Activated T-helper 1 cell treated with anti-CD3 and anti-CD28 coated beads, Interleukin-2, amount 50 U/mL, for 16 hours (primary cell): ENCODE measurements around the gene CST9.

Experiments
- DNase-seq, 2 donors: peaks; one replicate each; pipeline ENCODE4 v3.0.0-alpha.2; 2020; ENCODE audit warnings: low read depth in 1 of 2, low spot score in 1 of 2

Gene CST9, protein sequence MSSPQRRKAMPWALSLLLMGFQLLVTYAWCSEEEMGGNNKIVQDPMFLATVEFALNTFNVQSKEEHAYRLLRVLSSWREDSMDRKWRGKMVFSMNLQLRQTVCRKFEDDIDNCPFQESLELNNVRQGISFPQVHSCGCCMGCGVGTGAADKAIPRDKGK

DNA sequence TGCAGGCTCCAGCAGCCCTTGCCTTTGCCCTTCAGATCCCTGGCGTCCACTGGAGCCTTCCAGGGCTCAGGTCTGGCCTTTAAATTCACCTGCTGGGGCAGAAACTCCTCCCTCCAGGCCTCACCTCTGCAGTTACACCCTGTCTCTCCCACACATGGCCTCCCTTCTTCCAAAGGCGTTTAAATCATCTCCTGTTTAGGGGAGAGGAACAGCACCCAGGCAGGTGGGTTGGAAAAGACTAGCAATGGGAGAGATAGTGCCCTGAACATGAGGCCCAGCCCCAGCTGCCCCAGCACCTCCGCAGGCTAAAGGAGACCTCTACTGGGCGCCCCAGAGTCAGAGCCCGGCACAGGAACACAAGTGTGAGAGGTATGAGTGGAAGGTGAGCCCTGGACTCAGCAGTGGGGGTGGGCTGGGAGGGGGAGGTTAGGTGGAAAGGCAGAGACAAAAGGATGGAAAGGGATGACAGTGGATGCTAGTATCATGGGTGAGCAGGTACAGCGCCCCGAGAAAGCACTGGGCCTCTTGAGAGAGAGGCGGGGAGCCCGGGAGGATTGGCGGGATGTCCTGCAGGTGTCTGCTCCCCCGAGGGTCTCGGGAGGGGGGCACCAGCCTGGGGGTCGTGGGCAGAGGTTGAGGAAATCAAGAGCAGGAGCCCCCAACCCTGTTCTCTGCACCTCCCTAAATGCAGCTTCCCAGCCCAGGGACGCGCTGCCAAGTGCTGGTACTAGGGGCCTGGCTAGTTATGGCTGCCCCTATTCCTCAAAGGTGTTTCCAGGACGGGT is at the start of gene CST9:
TSS of gene CST9 (minus strand) at position 51 of the 785 bp plus-strand sequence. CDS start 53 bp downstream, outside the sequence.
- DNase-seq: no peak

DNA sequence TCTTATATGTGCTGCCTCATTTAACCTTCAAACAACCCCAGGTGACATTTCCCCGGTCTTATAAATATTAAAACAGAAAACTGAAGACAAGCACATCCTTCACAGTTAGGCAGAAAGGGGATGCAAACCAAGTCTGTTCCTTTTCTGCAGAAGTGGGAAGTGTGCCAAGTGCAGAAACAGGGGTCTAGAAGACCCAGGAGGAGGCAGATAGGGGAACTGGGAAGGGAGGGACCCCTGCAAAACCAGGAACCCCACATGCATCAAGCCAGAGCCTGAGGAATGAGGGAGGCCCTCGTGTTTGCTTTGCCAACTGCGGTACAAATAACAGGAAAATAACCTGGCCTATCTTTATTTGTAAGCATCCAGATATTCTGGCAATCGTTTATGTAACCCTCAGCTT is 49.0 kb upstream of the CST9 start:
- no peak for DNase-seq

DNA sequence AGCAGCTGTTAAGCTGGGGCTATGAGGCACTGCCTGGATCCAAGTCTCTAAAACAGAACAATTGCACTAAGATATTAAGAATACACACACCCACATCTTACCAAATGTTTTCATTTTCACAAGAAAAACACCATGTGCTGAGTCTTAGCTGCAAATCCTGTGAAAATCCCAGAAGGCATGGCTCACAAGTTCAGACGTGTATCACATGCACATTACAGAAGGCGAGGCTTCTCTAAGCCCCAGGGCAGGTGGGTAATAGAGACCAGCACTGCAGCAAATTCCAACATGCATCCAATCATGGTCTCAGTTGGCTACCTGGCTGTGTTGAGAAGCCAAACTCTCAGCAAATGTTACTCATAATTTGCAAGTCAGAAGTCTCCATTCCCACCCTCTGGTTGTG is 48.3 kb upstream of the CST9 start:
- no peak for DNase-seq

DNA sequence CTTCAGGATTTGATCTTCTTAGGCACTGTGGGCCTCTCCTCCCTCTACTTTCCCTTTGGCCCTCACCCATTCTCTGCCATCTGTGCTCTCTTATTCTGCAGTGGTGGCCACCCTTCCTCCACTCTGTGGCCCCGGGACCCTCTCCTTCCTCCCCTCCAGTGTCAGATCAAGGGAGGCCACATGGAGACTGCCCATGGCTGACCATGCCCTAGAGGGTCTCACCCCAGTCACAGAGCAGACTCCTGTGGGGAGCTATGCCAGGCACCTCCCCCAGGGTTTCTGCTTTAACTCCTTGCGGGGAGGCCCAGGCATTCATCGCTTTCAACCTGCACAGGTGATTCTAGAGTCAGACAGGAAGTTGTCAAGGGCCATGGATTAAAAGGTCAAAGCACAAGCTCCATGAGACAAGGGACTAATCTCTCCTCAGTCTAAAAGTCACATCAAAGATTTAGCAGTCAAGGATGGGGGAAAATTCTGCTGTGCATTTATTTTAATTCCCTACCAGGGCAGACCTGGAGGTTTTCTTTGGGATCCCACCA is 47.8 kb upstream of the CST9 start:
- DNase-seq: no peak

DNA sequence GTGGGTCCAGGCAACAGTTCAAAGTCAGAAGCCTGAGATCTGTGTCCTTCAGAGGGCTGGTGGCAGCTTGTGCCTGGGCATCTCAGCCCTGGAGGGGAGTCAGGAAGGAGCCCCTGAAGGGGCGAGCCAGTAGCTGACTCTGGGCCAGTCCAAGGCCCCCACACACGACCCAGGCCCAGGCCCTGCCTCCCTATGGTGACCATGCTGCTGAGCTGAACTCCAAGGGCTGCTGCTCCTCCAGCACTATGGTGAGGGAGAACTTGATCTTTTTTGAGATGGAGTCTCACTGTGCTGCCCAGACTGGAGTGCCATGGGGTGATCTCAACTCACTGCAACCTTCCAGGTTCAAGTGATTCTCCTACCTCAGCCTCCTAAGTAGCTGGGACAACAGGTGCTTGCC is 47.2 kb upstream of the CST9 start:
- no peak for DNase-seq

DNA sequence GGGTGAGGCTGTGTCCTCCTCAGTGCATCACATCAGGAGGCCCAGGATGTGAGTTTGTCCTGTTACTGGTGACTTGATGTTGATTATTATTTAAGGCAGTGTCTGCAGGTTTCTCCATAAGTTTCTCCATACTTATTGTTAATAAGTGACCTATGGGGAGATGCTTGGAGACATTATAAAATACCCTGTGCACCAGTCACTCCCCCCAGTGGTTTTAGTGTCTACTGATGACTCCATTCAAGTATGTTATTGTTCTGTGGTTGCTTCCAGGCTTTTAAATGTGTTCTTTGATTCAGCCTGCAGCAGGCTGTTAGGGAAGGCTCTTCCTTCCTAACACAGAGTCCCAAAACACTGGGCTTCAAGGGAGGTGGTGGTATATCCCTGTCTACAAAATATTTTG is 46.7 kb upstream of the CST9 start:
- DNase-seq: no peak

DNA sequence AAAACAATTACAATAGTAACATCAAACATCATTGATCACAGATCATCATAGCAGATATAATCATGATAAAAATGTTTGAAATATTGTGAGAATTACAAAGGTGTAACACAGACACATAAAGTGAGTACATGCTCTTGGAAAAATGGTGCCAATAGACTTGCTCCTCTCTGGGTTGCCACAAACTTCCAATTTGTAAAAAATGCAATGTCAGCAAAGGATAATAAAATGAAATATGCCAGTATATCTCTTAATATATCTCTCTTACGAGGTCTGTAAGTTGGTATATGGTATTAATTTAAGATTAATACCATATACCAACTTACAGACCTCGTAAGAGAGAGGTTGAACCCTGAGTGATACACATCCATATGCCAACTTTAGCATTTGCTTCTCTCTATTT is 45.4 kb upstream of the CST9 start:
- DNase-seq: no peak

DNA sequence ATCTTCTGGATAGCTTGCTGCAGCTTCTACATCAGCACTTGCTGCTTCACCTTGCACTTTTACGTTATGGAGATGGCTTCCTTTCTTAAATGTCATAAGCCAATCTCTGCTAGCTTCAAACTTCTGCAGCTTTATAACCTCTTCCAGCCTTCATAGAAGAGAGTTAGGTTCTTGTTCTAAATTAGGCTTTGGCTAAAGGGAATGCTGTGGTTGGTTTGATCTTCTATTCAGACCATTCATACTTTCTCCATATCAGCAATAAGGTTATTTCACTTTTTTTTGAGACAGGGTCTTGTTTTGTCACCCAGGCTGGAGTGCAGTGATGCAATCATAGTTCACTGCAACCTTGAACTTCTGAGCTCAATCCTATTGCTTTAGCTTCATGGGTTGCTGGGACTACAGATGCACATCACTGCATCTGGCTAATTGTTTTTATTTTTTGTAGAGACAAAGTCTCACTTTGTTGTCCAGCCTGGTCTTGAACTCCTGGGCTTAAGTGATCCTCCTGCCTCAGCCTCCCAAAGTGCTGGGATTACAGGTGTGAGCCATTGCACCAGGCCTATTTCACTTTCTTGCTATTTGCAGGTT is 44.2 kb upstream of the CST9 start:
- DNase-seq: no peak

DNA sequence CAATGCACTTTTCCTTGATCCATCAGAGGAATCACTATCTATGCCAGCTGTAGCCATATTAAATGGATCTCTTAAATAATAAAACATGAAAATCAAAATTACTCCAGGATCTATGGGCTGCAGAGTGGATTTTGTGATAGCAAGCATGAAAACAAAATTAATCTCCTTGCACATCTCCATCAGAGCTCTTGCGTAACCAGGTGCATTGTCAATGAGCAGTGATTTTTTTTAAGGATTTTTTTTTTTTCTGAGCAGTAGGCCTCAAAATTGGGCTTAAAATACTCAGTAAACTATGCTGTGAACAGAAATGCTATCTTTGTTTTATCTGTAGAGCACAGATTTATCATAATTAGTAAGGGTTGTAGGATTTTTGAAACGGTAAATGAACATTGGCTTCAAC is 43.5 kb upstream of the CST9 start:
- DNase-seq: no peak

DNA sequence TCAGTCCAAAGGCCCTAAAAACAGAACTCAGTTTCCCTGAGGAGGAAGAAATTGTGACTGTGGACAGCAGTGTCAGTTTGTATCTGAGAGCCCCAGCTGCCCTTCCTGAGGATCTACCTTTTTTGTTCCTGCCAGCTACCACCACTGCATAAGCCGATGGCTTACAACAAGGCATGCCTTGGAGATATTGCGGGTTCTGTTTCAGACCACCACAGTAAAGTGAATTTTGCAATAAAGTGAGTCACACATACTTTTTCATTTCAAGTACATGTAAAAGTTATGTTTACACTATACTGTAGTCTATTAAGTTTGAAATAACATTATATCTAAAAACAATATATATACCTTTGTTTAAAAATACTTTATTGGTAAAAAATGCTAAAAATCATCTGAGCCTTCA is 41.6 kb upstream of the CST9 start:
- DNase-seq: no peak

DNA sequence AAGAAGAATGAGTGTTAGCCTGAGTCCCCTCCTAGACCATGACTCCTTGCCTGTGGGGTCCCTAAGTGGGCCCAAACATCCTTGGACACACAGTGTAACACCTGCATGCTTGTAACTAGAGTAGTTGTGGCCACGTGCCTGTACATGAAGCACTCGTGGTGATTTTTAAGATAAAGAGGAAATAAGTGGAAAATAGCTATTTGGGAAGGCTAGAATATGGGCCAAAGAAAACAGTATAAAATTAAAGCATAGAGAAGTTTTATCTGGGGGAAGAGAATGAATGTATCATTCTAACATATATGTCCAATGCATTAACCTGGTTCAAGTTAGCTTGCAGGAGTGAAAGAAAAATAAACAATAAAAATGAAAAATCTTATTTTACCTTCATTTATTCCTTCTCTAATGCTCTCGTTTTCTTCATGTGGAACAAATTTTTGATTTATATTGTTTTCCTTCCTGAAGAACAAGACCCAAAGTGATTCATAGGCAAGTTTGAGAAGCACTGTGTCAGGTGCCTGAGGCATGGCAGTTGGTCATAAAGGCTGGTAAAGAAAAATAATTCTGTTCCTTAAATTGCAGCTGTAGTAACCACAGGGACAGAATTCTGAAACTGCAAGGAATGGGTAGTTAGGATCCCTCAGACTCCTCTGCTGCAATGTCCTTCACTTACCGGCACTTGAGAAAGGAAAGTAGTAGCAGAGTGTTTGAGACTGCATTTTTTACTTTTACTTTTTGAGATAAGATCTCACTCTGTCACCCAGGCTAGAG is 40.6 kb upstream of the CST9 start:
- DNase-seq: no peak

DNA sequence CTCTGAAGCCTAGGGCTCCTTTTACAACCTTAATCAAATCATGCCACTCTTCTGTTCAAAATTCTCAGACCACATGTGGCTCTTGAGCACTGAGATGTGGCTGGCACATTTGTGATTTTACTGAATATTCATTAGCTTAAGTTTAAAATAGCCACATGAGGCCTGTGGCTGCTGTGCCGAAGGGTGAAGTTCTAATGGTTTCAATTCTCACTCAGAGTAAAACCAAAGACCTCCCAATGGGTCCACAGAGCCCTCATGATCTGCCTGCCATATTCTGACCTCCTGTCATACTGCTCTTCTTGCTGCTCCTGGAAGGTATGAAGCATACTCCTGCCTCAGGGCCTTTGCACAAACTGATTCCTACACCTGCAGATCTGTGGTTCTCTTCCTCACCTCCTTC is 39.9 kb upstream of the CST9 start:
- no peak for DNase-seq

DNA sequence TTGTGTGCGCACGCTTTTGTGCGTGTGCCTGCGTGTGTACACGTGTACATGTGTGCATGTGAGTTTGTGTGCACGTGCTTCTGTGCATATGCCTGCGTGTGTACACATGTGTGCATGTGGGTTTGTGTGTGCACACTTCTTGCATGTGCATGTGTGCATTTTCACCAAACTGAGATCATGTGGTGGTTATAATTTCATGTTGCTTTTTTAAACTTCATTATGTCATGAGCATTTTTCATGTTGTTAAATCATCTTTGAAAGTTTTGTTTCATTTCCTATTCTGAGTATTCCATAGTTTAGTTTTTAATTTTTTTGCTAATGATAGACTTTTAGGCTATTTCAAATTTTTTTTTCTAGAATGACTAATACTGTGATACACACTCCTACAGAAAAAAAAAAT is 38.4 kb upstream of the CST9 start:
- DNase-seq: no peak

DNA sequence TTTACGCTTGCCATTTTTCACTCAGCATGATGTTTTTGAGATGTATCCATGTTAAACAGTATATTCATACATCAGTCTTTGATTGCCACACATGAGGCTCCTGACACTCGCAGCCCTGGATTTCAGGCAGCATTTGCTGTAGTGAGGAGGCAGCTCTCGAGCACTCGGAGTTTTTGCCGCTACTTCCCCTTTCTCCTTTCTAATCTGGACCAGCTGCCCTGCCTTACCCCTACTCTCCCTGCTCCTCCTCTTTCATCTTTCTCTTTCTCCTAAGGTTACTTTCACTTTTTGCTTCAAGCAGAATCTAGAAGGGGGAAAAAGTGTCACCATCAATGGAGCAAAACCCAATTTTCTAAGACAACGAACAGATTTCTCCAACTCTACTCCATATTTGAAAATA is 37.9 kb upstream of the CST9 start:
- DNase-seq: no peak

DNA sequence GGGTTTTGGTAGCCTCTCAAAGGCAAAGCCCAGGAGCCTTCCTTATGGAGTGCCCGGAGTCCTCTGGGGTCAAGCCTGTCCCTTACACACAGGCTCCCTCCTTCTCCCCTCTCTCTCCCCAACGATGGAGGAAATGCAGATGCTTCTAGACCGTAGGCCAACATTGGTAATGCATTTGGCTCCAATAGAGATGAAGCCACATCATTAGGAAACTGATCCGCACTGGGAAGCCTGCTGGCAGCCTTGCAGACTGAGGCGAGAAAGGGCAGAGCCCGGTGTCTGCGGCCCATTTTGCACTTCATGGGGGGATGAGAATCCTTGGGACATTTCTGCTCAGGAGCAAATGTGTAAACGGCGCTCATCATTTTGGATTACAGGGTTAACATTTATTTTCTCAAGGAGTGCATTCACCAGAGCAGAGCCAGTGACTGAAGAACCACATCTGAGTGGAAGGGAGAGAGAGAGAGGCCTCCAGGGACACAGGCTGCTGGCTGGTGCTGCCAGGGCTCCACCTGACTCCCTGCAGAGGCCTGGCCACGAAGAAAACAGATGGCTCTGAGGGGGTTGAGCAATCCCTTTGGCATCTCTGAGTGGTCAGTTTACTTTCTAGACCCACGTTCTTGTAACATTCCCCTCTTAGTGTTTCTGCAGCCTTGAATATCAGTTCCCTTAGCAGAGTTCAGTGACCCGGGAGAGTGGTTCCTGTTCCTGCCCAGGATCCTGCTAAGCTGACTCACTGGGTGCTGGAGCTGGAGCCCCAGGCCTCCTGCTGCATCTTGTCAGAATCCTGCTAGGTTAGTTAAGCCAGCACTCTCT is 36.4 kb upstream of the CST9 start:
- no peak for DNase-seq

DNA sequence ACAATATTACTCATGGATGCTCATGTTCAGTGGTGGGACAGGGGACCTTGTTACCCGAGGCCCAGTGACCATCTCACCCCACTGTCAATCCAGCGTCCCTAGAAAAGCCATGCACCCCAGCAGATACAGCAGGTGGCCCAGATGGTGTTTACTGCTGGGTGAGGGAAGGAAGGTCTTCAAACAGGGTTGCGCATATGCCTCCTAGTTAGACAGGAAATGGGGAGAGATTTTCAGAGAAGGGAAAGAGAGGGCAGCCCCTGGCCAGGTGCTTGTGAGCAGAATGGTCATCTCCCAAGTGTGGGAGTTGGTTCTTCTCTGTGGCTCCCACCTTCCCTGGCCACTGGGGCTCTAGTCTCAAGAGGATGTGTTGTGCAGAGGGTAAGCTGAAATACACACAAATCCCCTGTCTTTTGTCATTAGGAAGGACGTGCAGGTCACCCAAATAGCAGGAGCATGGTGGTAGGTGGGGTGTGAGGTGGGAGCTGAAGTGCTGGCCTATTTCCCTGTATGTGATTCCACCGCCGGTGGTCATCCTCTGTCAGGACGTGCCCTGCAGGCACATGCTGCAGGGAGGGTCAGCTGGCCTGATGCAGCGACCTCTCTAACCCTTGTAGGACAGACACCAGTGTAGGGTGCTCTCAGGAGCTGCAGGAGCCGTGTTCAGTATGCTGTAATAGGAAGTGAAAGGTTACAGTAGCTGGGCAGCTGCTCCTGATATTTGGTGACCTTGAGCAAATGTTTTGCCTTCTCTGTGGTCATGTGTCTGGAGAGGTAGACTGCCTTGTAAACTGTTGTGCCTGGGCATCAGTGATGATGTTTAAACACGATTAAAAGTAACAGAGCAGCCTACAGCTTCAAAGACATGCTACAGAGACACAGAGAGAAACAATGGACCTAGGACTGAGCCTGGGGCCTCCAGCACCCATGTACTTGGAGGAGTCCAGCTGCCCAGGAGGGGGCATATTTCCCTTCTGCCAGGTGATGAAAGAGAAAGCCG is 35.3 kb upstream of the CST9 start:
- DNase-seq: no peak

DNA sequence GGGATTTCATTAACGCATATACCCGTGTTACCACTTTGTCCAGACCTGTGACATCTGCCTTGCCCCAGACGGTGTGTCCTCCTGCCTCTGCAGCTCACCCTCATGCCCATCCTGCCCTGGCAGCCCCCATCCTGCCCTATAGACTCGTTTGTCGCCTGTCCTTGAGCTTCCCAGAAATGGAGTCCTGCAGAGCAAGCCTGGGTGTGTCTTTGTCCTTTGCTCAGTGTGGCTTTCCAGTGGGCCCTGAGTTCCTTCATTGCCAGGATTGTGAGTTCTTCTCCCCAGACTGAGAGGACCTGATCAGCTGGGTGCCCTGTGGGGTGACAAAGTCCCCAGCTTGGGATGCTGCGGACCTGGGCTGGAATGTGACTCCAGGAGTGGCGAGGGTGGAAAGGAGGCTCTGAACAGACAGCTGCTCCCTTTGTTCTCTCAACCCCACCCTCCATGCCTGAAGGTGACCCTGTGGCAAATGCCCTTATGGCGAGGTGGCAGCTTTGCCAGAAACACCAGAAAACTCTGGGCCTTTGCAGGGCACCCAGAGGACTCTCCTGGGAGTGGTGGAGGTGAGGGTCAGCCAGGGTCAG is 34.4 kb upstream of the CST9 start:
- DNase-seq: no peak

DNA sequence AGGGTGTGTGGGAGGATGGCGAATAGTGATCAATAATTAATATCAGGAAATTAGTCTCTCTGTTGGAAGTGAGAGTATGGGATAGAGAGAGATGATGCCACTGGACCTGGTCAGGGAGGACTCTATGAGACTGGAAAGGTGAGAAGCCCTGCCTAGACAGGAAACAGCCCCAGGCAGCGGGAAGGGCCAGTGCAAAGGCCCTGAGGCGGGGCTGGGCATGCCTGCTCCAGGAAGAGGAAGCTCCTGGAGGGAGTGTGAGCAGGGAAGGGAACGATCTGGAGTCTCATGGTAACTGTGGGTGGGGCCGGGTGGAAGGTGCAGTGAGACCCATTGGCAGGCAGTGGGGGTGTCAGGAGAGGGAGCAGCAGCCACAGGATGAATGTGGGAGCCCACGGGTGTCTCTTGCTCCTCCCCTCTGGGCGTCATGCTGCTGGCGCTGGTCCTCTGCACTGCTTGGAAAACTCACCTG is 33.8 kb upstream of the CST9 start:
- DNase-seq: no peak

DNA sequence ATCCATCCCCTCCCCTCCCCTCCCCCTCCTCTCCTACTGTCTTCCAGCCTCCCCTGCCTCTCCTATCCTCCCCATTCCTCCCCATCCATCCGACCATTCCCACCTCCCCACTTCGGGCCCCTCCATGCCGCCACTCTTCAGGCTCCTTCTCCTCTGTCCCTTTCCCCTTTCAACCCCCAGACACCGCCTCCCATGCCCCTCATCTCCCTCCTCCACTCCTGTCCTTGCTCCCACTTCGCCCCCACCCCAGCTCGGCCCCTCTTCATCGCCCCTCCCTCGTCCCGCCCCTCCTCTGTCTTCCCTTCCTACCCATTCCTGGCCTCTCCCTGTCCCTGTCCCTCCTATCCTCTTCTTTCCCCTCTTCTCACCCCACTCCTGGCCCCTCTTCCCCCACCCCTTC is 32.6 kb upstream of the CST9 start:
- no peak for DNase-seq
